Measurements from ENCODE around the gene TMEM30B. TPM values are rescaled to one million over a fixed set of nuclear protein-coding genes. Genes with fewer than 3 reads are reported as not detected.
A peak's percentile ranks its signal among the peaks of the same experiment; 100 is the strongest.

TMEM30B gene
- total and polyA plus RNA-seq, 2 experiments from 2014 or later = 0.35 to 1.7 TPM

DNA sequence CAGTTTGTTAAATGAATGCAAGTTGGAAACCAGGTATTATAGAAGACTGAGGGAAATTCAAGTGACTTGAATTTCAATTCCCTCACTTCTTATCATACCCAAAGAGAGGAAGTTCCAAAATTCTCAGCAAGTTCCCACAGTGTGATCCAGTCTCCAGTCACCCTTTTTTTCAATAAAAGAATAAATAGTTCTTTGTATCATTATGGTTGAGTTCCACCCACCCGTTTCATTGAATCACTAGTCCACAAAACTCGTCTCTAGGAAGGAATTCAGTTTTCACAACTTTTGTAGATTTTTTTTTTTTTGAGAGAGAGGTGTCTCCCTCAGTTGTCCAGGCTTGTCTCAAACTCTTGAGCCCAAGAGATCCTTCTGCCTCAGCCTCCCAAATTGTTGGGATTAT is 1.6 kb upstream of the TMEM30B start:
- Histone ChIP-seq H3K27ac (no peak overlapping the region), H2AFZ (no peak overlapping the region), H3K4me3 (no peak overlapping the region), H3K79me2 (ENCODE audit: insufficient read depth) (no peaks in the 10 kb centered on the region), H3K4me1 (ENCODE audit: insufficient read depth) (peaks cover 20% of the 10 kb centered on the region), H3K9me3 (ENCODE audit: low read depth) (no peaks in the 10 kb centered on the region), H3F3A (ENCODE audit: insufficient read depth) (peaks cover 25% of the 10 kb centered on the region), H3K9ac (no peak overlapping the region), H3K27me3 (replicated peaks; ENCODE audit: insufficient read depth) (no peaks in the 10 kb centered on the region), H3K36me3 (ENCODE audit: low read depth) (no peaks in the 10 kb centered on the region), H3K9me2 (ENCODE audit: insufficient read depth) (no peaks in the 10 kb centered on the region), H4K20me1 (ENCODE audit: insufficient read depth) (no peaks in the 10 kb centered on the region), H3K4me2 (ENCODE audit: unreplicated experiment) (no peak overlapping the region)
- peak; percentile 56 for DNase-seq
- in situ Hi-C loops (cut with MboI) = loop anchor here (25.0 kb wide), 1 partner anchor 945 kb away; no protein-coding TSS in a partner anchor
- WGBS, 2 experiments (ENCODE audit: low coverage in 1 of 2, low lambda C conversion rate in 2 of 2, missing lambda C conversion rate in 2 of 2) = 41 to 55% methylated on average over 2 of the region's 2 CpGs
- no peak for TF ChIP-seq EZH2phosphoT487 (IDR thresholded peaks at IDR 0.05; ENCODE audit: insufficient read depth, low read depth)
- no peak for TF ChIP-seq EZH2 (IDR thresholded peaks at IDR 0.05; ENCODE audit: insufficient read depth, poor library complexity, severe bottlenecking)

DNA sequence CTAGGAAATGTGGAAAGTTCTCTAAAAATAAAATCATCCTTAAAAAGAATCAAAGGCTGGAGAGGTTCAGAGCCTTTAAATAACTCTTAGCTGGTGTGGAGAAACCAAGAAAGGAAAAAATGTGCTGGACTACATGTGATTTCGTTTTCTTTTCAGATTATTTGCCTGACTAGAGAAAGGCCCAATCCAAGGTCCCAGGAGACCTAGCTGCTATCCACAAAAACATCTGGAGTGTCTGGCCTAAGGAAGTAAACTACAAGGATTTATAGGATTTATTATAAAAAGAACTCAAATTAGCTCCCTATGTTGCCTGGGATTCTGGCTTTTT is 774 bp upstream of the TMEM30B start:
- Histone ChIP-seq H3K27me3 (replicated peaks; ENCODE audit: insufficient read depth) (no peaks in the 10 kb centered on the region), H4K20me1 (ENCODE audit: insufficient read depth) (no peaks in the 10 kb centered on the region), H3F3A (ENCODE audit: insufficient read depth) (peaks cover 25% of the 10 kb centered on the region), H3K36me3 (ENCODE audit: low read depth) (no peaks in the 10 kb centered on the region), H3K9ac (no peak overlapping the region), H2AFZ (no peak overlapping the region), H3K27ac (no peak overlapping the region), H3K4me1 (ENCODE audit: insufficient read depth) (peaks cover 20% of the 10 kb centered on the region), H3K9me2 (ENCODE audit: insufficient read depth) (no peaks in the 10 kb centered on the region), H3K4me3 (no peak overlapping the region), H3K4me2 (ENCODE audit: unreplicated experiment) (no peak overlapping the region), H3K79me2 (ENCODE audit: insufficient read depth) (no peaks in the 10 kb centered on the region), H3K9me3 (ENCODE audit: low read depth) (no peaks in the 10 kb centered on the region)
- WGBS, 2 experiments (ENCODE audit: low coverage in 1 of 2, low lambda C conversion rate in 2 of 2, missing lambda C conversion rate in 2 of 2) = 14 to 29% methylated on average over 1 of the region's 1 CpG
- TF ChIP-seq EZH2phosphoT487 (IDR thresholded peaks at IDR 0.05; ENCODE audit: insufficient read depth, low read depth) = no peak
- TF ChIP-seq EZH2 (IDR thresholded peaks at IDR 0.05; ENCODE audit: insufficient read depth, poor library complexity, severe bottlenecking) = no peak
- in situ Hi-C loops (cut with MboI) = loop anchor here (25.0 kb wide), 1 partner anchor 945 kb away; no protein-coding TSS in a partner anchor
- DNase-seq = peak; percentile 45

DNA sequence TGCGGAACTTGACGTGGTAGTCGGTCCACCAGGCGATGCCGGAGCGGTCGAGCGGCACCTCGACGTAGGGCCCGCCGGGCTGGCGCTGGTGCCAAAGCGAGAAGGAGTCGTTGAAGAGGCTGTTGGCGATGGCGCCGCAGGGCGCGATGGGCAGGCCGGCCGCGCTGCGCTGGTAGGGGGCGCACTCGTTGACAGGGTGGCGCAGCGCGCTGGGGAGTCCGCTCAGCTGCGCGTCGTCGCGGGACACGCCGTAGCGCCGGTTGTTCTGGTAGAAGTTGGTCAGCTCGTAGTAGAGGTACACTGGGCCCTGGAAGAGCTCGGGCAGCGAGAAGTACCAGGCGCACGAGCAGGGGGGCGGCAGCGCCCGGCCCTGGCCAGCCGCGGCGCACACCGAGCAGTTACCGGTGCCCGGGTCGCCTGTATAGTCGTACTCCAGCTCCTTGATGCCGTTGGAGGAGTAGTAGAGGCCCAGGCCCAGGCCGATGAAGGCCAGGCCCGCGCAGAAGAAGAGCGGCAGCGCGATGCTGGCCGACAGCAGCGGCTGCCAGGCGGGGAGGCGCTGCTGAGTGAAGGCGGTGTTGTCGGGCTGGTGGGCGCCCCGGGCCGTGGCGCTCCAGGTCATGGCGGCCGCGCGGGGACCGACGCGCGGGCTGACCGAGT is 482 bp downstream of the TMEM30B start:
- peak overlapping the region; percentile 71 for H3K4me2 ChIP-seq (ENCODE audit: unreplicated experiment)
- H3K9me2 ChIP-seq (ENCODE audit: insufficient read depth) = no peaks in the 10 kb centered on the region
- in situ Hi-C loops (cut with MboI) = loop anchor here (25.0 kb wide), 1 partner anchor 943 kb away; no protein-coding TSS in a partner anchor
- peaks cover 22% of the 10 kb centered on the region for H3F3A ChIP-seq (ENCODE audit: insufficient read depth)
- peak overlapping the region; percentile 81 for H2AFZ ChIP-seq
- H3K9me3 ChIP-seq (ENCODE audit: low read depth) = no peaks in the 10 kb centered on the region
- no peaks in the 10 kb centered on the region for H3K79me2 ChIP-seq (ENCODE audit: insufficient read depth)
- no peak for TF ChIP-seq EZH2phosphoT487 (IDR thresholded peaks at IDR 0.05; ENCODE audit: insufficient read depth, low read depth)
- peak overlapping the region; percentile 66 for H3K4me3 ChIP-seq
- H3K4me1 ChIP-seq (ENCODE audit: insufficient read depth) = peaks cover 15% of the 10 kb centered on the region; the same call in 1 of the 2 replicates
- WGBS, 2 experiments (ENCODE audit: low coverage in 1 of 2, low lambda C conversion rate in 2 of 2, missing lambda C conversion rate in 2 of 2) = 5 to 8% methylated on average over 32 to 57 of the region's 81 CpGs
- no peaks in the 10 kb centered on the region for H3K36me3 ChIP-seq (ENCODE audit: low read depth)
- no peaks in the 10 kb centered on the region for H4K20me1 ChIP-seq (ENCODE audit: insufficient read depth)
- H3K27me3 ChIP-seq (replicated peaks; ENCODE audit: insufficient read depth) = no peaks in the 10 kb centered on the region
- peak overlapping the region; percentile 71 for H3K9ac ChIP-seq
- no peak overlapping the region for H3K27ac ChIP-seq
- DNase-seq = peak; percentile 64

DNA sequence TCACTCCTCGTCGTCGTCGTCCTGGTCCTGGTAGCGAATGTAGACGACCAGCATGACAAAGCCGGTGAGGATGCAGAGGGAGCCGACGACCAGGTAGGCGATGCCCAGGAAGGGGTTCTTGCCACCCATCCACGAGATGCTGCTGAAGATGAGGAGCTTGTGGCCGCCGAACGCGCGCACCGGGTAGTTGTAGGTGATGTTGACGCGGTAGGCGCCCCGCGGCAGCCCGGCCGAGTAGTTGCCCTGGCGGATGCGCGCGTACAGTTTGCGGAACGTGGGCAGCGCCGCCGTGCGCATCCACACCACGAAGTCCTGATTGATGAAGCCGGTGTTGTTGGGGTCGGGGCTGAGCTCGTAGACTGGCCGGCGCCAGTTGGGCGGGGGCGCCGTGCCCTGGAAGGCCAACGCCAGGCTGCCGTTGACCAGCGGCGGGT is 1.0 kb downstream of the TMEM30B start:
- Histone ChIP-seq H3K9ac (no peak overlapping the region; the same call in 1 of the 2 replicates), H3K4me3 (peak overlapping the region; percentile 66), H3K27ac (no peak overlapping the region), H3K4me1 (ENCODE audit: insufficient read depth) (peaks cover 12% of the 10 kb centered on the region; the same call in 1 of the 2 replicates), H2AFZ (peak overlapping the region; percentile 81), H3F3A (ENCODE audit: insufficient read depth) (peaks cover 16% of the 10 kb centered on the region), H3K4me2 (ENCODE audit: unreplicated experiment) (no peak overlapping the region), H4K20me1 (ENCODE audit: insufficient read depth) (no peaks in the 10 kb centered on the region), H3K36me3 (ENCODE audit: low read depth) (no peaks in the 10 kb centered on the region), H3K9me3 (ENCODE audit: low read depth) (no peaks in the 10 kb centered on the region), H3K9me2 (ENCODE audit: insufficient read depth) (no peaks in the 10 kb centered on the region), H3K27me3 (replicated peaks; ENCODE audit: insufficient read depth) (no peaks in the 10 kb centered on the region), H3K79me2 (ENCODE audit: insufficient read depth) (no peaks in the 10 kb centered on the region)
- TF ChIP-seq EZH2phosphoT487 (IDR thresholded peaks at IDR 0.05; ENCODE audit: insufficient read depth, low read depth) (no peak), EZH2 (IDR thresholded peaks at IDR 0.05; ENCODE audit: insufficient read depth, poor library complexity, severe bottlenecking) (no peak)
- DNase-seq = no peak
- WGBS, 2 experiments (ENCODE audit: low coverage in 1 of 2, low lambda C conversion rate in 2 of 2, missing lambda C conversion rate in 2 of 2) = 60 to 68% methylated on average over 31 to 47 of the region's 47 CpGs
- in situ Hi-C loops (cut with MboI) = loop anchor here (25.0 kb wide), 1 partner anchor 943 kb away; no protein-coding TSS in a partner anchor

Measured in GM23248 (cell line).